ENCODE results near the gene CYP27B1. TPM values are rescaled to one million over a fixed set of nuclear protein-coding genes. Genes with fewer than 3 reads are reported as not detected.

Gene CYP27B1, protein sequence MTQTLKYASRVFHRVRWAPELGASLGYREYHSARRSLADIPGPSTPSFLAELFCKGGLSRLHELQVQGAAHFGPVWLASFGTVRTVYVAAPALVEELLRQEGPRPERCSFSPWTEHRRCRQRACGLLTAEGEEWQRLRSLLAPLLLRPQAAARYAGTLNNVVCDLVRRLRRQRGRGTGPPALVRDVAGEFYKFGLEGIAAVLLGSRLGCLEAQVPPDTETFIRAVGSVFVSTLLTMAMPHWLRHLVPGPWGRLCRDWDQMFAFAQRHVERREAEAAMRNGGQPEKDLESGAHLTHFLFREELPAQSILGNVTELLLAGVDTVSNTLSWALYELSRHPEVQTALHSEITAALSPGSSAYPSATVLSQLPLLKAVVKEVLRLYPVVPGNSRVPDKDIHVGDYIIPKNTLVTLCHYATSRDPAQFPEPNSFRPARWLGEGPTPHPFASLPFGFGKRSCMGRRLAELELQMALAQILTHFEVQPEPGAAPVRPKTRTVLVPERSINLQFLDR
- polyA plus RNA-seq (2011; rRNA removed): 0.76 and 0.91 TPM in 2 replicates
- polyA minus RNA-seq (2011; rRNA and poly(A)+ RNA removed): 0.43 and 1.1 TPM in 2 replicates

DNA sequence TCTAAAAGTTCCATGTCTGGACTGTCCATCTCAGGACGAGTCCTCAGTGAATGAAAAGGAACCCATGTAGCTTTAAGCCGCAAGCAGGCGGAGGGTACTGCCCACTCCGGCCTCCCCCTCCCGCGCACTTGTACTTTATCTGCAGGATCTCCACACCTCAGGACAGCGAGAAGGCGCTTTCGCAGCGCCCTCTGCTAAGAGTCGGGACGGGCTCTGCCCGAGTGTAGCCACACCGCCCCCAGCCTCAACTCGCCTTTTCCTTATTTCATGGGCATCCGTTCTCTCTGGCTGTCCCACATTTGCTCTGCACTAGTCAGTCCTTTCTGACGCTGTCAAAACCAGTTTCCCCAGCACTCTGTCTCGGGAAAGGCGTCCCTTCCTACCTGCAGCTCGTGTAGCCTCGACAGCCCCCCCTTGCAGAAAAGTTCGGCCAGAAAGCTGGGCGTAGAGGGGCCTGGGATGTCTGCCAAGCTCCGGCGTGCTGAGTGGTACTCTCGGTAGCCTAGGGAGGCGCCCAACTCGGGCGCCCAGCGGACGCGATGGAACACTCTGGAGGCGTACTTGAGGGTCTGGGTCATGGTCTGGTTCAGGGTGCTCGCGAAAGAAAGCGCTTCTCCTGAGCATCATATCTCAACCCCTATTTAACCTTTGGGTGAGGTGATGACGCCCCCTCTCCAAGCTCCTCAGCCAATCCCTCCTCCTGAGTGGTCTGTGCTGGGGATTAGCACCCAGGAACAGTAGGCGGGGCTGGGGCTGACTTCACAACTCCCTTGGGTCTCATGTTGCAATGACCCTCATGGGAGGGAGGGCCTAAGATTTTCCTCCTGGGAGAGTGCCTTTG, at the start of gene CYP27B1:
Gene CYP27B1 (minus strand): TSS at position 615 of the 841 bp plus-strand sequence. CDS start 37 bp downstream, at position 578.
- Histone ChIP-seq H3K36me3 (ENCODE audit: control insufficient read depth, insufficient read depth, low read length) (peaks cover 2% of the 10 kb centered on the region; the same call in 1 of the 2 replicates), H3K4me3 (ENCODE audit: low read depth, low read length) (peak within 1 kb of the TSS; percentile 11), H3K27me3 (ENCODE audit: control insufficient read depth, insufficient read depth, low read length) (peaks cover 8% of the 10 kb centered on the region; the same call in 1 of the 2 replicates)
- DNase-seq (ENCODE audit: low read depth): no peak
- CTCF ChIA-PET: interaction anchor here (0.5 to 2.0 kb wide), 5 partner anchors 10 to 70 kb away, joined by 3 to 12 read pairs (median 3); no protein-coding TSS in a partner anchor
- TF ChIP-seq, protein P1, sequence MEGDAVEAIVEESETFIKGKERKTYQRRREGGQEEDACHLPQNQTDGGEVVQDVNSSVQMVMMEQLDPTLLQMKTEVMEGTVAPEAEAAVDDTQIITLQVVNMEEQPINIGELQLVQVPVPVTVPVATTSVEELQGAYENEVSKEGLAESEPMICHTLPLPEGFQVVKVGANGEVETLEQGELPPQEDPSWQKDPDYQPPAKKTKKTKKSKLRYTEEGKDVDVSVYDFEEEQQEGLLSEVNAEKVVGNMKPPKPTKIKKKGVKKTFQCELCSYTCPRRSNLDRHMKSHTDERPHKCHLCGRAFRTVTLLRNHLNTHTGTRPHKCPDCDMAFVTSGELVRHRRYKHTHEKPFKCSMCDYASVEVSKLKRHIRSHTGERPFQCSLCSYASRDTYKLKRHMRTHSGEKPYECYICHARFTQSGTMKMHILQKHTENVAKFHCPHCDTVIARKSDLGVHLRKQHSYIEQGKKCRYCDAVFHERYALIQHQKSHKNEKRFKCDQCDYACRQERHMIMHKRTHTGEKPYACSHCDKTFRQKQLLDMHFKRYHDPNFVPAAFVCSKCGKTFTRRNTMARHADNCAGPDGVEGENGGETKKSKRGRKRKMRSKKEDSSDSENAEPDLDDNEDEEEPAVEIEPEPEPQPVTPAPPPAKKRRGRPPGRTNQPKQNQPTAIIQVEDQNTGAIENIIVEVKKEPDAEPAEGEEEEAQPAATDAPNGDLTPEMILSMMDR (IDR thresholded peaks at IDR 0.05; ENCODE audit: insufficient read depth, low read depth, low read length): 0 out of 2 replicates have a peak, but pooled peaks have one; percentile 5
- POLR2A ChIA-PET: interaction anchor here (0.5 kb wide), 1 partner anchor 80 kb away, joined by 6 read pairs; the partner anchor contains the start of gene CTDSP2

DNA sequence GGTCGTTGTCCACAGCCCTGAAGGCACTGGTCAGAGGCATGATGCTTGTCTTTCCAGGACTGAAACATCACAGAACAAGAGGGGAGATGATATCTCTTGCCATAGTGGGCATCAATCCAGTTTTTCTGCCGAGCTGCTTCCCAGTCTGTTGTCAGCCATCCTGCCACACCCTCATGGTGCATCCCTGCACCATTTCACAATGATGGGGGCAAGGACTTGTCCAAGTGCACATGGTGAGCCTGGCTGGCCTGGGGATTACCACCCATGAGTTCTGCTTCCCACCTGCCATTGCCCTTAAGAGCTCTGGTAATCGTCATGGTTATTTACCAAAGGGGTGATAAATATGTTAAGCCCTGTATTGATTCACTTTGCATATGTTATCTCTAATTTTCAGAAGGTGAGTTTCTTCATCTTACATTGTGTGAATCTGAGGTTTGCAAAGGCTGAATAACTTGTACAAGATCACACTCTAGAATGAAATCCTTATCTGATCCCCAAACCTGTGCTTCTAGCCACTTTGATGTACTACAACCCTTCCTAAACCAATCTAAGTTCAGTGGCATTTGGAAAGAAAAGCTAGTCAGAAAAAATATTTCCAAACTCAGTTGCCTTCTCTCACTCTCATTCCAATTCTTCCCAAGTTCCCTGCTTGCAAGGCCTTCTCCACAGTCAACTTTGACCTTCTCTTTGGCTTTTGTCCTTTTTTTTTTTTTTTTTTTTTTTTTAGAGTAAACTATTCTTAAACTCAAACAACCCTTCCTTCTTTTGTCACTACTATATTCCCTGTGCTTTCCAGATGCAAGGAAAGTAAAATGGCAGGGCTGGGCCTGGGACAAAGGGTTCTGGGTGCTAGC, 49.4 kb upstream of the CYP27B1 start:
- DNase-seq (ENCODE audit: low read depth): no peak
- no peaks in the 10 kb centered on the region for H3K27me3 ChIP-seq (ENCODE audit: control insufficient read depth, insufficient read depth, low read length)
- TF ChIP-seq, protein P1 (IDR thresholded peaks at IDR 0.05; ENCODE audit: insufficient read depth, low read depth, low read length): no peak
- no peak overlapping the region for H3K4me3 ChIP-seq (ENCODE audit: low read depth, low read length)
- ChIA-PET POLR2A (no interaction called here), CTCF (interaction anchor here (1.0 to 8.5 kb wide), 5 partner anchors 14 to 89 kb away, joined by 3 to 56 read pairs (median 8); no protein-coding TSS in a partner anchor)
- peaks cover 22% of the 10 kb centered on the region for H3K36me3 ChIP-seq (ENCODE audit: control insufficient read depth, insufficient read depth, low read length)

DNA sequence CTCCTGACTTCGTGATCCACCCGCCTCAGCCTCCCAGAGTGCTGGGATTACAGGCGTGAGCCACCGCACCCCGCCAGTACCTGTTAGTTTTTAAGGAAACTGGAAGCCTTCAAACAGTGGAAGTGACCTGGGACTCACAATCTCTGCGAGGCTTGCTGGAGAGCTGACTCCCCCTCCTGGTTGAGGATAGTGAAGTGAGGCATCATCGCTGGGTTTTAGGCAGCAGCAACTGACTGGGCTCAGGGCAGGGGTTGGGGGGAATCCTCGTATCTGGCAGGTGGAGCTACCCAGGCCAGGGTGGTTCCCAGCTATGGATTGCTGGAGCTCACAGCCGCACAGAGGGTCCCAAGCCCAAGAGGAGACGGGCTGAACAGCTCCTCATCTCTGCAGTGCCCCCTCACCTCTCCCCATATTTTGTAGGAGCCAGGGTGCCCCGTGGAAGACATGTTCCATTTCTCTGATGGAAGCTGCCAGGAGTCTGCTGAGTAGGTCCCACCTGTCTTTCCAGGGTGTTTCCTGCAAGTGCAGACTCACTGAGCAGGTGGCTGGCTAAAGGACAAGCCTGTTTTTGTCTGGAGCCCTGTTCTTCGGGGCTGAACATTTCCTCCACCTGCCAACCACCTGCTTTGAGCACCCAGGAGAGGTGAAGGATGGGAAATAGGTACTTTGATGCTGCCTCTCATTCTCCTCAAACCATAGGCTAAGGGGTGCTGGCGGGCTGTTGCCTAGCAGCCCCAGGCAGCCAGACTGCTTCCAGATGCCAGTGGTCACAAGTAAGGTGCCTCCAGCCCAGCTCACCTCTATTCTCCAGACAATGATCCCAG, 48.5 kb upstream of the CYP27B1 start:
- H3K36me3 ChIP-seq (ENCODE audit: control insufficient read depth, insufficient read depth, low read length): peaks cover 20% of the 10 kb centered on the region
- no peaks in the 10 kb centered on the region for H3K27me3 ChIP-seq (ENCODE audit: control insufficient read depth, insufficient read depth, low read length)
- ChIA-PET POLR2A (no interaction called here), CTCF (interaction anchor here (1.0 to 8.5 kb wide), 4 partner anchors 13 to 90 kb away, joined by 3 to 56 read pairs (median 6); no protein-coding TSS in a partner anchor)
- no peak overlapping the region for H3K4me3 ChIP-seq (ENCODE audit: low read depth, low read length)
- TF ChIP-seq, protein P1 (IDR thresholded peaks at IDR 0.05; ENCODE audit: insufficient read depth, low read depth, low read length): no peak
- DNase-seq (ENCODE audit: low read depth): no peak

DNA sequence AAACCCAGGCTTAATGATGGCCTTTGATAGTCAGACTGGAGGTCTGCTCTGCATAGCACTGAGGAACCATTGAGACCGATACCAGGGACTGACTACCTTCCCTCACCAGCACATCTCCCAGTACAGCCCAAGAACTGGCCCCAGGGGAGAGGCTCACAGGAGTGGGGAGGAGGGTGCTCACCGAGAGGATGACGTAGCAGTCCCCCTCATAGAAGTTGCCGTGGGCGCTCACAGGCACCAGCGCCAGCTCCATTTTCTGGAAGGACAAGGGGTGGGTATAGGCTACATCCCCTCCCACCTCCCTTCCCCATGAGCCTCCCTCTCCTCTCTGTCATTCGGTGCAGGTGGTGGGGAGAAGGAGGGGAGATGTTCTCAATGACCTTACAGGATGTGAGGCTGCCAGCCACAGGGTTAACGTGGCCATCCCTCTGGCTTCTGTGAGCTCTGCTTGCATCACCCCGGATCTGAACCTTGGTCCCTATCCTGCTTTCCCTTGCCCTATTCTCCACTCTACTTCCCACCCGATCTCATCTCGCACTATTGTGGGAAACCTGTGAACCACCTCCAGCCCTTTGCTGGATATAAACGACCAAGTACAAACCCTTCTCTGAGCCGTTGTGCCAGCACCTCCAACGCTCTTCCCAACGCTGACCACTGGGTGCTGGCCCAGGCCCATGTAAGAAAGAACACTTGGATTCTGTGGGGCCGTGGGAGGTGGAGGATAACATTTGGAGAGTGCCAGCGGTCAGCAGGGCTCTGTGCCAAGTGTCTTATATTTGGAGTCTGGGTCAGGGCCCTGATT, 47.3 kb upstream of the CYP27B1 start:
- CTCF ChIA-PET: interaction anchor here (2.7 to 8.5 kb wide), 2 partner anchors 12 to 82 kb away, joined by 8 to 56 read pairs; no protein-coding TSS in a partner anchor

More for the DNA sequence above, 47.3 kb upstream of the CYP27B1 start:
- DNase-seq (ENCODE audit: low read depth): no peak
- TF ChIP-seq, protein P1 (IDR thresholded peaks at IDR 0.05; ENCODE audit: insufficient read depth, low read depth, low read length): no peak
- Histone ChIP-seq H3K4me3 (ENCODE audit: low read depth, low read length) (no peak overlapping the region), H3K27me3 (ENCODE audit: control insufficient read depth, insufficient read depth, low read length) (no peaks in the 10 kb centered on the region), H3K36me3 (ENCODE audit: control insufficient read depth, insufficient read depth, low read length) (peaks cover 23% of the 10 kb centered on the region)
- POLR2A ChIA-PET: no interaction called here
